HG03139 (cell line): ENCODE measurements around the gene SPAG16.

Experiments used
- ATAC-seq: cut with Tn5 transposase; IDR thresholded peaks from one replicate; pipeline ENCODE4 v1.9.1; 2021; ENCODE audit not compliant: unreplicated experiment

Gene SPAG16

DNA sequence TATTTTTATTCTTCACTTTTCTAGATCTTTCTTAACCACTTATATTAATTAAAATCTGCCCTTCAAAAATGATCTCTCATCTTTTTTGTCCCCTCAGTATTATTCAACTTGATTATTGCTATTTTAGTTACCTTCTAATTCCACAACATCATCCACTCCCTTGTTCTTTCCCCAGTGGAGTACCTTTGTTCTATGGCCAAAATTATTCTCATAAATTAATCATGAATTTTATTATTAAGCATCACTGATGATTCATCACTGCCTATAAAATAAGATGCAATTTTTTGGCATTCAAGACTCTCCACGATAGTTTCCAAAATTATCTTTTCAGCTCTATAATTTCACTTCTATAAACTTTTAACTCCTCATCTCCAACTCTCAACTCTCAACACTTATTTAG, 505.7 kb downstream of the SPAG16 start:
- ATAC-seq, result no peak

DNA sequence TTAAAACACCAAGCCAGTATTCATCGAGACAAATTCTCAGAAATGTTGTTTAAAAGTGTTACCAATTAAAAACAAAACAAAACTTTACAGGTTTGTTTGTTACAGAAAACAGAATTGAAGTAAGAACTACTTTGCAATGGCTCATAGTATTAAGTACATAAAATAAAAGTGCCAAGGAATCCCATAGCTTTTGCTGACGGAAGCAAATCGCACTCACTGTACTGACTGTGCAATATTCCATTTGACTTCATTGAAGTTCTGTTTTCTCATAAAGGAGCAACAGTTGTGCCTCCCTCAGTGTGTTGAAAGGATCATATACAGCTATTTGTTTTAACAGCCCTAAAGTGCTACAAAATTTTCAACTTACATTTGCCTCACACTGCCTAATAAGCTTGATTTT, 507.8 kb downstream of the SPAG16 start:
- no peak for ATAC-seq

DNA sequence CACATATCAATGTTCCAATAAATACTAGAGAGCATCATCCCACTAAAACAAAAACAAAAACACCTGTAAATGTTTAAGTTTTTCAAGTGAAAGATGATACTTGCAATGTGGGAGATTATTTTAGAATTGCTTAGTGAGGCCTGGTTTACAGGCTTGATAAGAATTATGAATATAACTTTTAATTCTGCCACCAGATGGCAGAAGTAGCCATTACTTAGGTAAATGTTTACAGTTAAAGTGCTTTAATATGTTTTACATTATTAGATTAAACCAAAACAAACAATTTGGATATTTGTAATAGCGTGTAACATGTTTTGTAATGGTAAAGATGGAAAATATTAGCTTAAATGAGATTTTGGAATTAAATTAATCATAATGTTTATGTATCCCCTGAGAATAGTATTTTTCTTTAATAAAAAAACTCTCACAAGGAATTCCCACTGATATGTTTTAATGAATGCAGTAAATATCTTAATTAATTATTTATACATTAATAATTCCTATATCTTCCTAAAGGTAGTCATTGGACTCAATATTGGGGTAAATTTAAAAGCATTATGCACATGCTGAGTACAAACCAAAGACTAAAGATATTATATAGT, 522.0 kb downstream of the SPAG16 start:
- ATAC-seq, result no peak

DNA sequence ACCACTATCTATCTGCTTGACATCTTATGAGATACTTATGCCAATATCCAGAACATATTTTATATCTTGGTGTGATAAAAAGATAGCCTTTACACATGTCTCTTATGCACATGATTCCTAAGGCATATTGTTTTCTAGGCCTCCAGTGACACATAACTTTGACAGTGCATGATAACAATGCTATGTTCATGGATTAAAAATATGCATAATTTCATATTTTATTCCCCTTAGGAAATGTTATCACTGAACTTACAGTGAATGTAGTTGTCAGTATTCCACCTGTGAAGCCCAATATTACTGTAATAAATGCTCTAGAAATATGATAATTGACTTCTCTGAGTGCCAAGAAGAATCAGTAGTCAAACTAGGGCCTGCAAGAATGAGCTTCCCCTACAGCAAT, 532.3 kb downstream of the SPAG16 start:
- no peak for ATAC-seq

DNA sequence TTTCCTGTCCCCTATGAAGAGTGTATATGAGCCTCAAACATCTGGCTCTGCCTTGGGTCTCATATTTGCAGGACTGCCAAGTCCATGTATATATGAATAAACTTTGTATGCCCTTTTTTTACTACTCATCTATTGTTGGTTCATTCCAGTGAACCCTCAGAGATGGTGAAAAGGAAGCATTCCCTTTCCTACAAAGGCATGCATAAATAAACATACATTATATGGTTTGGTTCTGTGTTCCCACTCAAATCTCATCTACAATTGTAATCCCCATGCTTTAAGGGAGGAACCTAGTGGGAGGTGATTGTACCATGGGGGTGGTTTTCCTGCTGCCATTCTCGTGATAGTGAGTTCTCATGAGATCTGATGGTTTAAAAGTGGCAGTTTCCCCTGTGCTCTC, 534.2 kb downstream of the SPAG16 start:
- ATAC-seq, result no peak

DNA sequence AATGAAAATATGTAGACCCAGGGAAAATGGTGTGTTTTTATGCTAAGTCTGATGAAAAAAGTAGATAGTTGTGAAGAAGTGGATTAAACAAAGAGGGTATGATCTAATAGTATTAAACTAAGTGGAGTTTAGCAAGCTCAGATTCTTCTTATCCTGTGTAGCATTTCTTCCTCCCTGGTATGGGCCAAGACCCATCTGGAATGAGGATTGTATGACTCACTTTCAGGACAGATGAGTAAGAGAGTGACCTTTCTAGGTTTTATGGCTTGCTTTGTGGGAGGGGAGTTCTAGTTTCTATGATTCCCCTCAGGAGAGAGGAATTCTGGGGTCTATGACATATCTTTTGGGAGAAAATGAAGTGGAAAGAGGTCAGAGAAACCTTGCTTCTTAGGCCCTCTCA, 550.1 kb downstream of the SPAG16 start:
- ATAC-seq, result no peak

DNA sequence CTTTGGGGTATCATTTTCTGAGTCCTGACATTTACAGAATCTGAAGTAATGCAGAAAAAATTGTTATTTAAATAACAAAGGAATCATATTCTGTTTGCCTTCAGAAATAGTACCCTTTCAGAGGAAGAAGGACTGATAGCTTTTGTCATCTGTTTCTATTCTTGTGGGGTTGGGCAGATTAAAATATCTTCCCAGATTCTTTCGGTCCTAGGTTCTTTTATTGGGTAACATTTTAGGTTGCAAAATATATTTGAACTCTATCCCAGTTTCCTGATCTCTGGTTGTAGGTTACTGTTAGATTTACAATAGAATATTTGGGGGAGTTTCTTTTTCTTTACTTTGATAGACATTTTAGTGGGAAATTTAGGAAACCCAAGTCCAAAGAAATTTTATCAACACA, 550.5 kb downstream of the SPAG16 start:
- no peak for ATAC-seq

DNA sequence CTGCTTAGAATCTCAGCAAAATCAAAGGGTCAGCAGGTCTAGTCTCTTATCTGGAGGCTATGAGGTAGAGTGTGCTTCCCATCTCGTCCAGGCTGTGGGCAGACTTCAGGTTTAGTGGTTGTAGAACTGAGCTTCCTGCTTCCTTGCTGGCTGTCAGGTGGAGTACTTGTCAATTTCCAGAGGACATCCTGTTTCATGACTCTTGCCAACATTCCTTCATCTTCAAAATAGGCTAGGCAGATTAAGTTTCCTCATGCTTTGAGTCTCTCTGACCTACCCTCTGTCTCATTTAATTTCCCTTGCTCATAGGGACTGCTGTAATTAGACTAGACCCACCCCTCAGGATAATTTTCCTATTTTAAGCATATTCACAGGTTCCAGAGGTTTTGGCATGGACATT, 562.6 kb downstream of the SPAG16 start:
- no peak for ATAC-seq

DNA sequence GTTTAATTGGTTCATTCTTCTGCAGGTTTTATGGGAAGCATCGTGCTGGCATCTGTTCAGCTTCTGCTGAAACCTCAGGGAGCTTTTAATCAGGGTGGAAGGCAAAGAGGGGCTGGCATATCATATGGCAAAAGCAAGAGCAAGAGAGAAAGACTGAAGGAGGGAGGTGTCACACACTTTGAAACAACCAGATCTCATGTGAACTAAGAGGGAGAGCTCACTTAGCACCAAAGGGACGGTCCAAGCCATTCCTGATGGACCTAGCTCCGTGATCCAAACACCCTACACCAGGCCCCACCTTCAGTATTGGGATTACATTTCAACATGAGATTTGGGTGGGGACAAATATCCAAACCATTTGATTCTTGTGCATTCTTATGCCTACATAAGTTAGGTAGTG, 563.1 kb downstream of the SPAG16 start:
- no peak for ATAC-seq

DNA sequence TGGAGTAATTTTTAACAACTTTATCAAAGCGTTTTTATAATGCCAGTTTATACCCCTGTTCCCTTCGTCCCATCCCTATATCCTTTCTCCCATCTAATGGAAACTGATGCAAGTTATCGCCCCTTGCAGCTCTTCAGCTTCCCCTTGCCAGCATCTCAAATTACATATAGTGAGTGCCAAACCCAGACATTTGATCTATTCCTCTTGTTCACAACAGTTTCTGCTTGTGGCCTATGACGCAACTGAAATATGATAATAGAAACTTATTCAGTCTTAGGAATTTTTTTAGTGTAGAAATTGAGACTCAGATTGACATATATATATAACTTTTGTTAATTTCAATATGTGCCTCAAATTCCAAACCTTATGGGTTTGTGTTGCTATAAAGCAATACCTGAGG, 564.4 kb downstream of the SPAG16 start:
- no peak for ATAC-seq

DNA sequence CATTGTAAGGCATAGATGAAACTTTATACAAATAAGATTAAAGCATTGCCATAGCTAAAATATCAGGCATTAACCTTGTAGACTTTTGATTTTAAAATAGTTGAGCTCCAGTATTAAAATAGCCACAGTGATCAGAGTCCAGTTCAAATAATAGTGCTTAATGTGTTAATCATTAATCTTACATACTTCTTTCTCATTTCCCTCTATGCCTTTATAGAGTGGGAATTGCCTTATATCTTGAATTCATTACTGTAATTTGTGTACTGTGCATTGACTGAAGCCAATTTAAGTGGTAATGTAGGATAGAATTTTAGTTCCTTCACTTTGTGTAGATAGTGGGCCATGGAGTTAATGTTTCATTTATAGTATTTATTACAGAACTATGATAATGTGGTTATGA, 577.4 kb downstream of the SPAG16 start:
- no peak for ATAC-seq

DNA sequence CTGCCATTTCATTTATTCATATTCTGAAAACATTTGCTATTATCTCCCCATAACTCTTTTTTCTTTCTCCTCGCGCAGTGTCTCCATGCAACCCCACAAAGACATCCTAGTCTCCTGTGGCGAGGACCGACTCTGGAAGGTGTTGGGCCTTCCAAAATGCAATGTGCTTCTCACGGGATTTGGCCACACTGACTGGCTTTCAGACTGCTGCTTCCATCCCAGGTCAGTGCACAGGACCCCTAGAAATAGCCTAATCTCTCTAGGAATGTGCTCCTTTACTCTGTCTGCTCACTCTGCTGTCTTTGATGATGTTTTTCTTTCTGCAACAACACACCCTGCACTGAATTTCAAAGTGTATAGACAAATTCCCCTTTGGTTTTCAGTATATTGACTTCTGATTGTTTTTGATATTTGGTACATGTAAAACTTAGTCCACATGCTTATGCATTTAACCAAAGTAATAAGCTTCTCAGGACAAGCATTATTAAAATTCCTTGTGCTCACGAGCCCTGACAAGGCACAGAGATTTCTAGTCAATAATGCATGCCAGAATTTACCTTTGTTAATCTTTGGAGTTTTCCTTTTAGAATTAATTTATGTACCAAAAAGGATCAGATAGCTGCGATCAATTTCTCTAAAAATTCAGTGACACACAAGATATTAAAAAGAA, 578.3 kb downstream of the SPAG16 start:
- ATAC-seq, result no peak

DNA sequence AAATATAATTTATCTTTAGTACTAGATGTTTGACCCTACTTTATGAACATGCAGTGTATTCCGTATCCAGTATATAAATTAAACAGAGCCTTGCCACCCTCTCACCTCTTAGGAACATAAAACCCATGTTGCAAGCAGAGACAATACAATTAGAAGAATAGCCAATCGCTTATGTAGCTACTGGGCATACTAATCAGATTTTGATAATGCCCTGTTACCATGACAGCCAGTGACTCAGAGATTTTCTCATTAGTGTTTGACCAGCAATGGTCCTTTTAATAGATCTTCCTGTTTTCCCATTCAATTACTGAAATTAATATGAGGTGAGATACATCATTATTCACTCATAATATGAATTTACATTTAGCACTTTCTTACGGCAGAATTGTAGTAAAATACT, 579.3 kb downstream of the SPAG16 start:
- no peak for ATAC-seq

DNA sequence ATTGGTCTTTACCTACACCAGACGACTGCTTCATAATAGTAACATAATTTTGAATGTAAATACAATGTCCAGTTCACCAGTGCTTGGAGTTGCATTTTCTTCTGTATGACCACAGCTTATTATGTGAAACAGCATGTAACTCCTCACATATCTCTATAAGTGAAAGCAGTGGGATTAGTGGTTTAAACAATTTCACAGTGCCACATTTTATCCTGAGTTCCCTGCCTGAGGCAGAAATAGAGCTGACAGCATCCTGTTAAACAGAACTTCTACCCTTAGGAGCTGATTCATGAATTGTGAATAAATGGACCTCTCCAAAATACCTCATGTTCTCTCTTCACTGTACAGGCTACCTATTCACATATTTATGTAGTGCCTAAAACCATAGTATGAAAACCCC, 584.3 kb downstream of the SPAG16 start:
- no peak for ATAC-seq

DNA sequence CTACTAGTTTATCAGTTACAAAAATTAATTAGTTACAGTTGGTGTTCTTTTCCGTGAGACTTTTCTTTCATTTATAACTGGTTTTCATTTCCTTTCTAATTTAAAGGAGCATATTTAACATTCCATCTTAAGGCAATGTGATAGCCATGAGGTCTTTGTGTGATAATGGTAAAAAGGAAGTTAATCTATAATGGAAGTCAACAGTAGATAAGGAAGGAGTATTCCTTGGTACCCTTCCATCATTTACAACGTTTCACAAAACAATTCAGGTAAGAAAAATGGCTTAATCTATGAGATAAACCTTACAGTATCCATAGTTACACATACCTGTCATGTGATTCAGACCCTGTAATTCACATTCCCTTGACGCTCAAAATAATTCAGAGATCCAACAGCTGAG, 601.2 kb downstream of the SPAG16 start:
- ATAC-seq, result no peak

DNA sequence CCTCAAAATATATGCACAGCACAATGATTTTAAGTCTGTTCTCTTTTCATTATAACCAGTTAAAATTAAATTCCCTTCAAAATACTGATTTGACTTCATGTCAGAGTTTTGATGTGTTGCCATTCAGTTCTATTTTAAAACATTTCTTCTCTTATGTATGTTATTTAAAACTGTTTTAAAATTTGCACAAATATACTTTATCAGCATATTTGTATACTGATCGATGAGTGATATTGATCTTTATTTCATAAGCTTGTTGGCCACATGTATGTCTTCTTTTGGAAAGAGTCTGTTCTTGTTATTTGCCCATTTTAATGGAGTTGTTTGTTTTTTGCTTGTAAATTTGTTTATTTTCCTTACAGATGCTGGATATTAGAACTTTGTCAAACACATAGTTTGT, 630.2 kb downstream of the SPAG16 start:
- no peak for ATAC-seq

DNA sequence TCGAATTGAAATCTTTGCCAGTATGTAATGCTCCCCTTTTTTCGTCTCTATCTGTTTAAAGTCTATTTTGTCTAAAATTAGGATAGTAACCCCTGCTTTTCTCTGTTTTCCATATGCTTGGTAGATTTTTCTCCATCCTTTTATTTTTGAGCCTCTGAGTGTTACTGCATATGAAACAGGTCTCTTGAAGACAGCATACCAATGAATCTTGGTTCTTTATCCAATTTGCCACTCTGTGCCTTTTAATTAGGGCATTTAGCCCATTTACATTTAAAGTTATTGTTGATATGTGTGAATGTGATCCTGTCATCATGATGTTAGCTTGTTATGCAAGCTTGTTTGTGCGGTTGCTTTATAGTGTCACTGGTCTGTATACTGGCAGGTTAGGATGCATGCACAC, 635.8 kb downstream of the SPAG16 start:
- ATAC-seq, result no peak

DNA sequence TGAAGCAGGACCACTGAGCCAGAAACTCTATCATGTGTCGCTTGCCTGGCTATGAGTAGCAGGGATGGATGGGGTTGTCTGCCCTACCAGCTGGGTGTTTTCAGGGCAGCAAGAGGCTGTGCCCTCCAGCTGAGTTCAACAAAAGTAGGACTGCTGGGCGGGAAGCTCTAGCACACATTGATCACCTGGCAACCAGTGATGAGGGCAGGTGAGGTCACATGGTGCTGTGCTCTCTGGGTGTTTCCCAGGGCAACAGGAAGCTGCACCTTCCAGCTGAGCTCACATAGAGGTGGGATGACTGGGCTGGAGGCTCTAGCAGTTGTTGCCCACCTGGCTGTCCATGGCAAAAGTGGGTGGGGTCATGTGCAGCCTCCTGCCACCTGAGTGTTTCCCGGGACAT, 639.3 kb downstream of the SPAG16 start:
- no peak for ATAC-seq

DNA sequence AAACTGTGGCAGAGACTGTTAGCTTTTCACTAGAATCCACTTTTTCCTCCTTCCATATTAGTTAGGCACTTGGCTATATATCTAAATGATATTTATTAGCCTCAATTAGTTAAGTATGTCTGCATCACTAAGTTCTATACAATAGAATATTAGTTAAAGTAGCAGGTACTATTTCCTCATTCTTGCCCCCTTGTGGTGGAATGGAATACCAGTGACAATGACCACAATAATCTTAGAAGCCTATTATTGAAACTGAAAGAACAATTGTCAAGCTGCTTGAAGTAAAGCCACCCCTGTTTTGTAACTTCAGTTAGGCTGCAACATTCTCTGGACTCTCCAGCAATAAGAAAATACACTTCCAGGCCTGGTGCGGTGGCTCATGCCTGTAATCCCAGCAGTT, 650.3 kb downstream of the SPAG16 start:
- ATAC-seq, result peak; percentile 98

DNA sequence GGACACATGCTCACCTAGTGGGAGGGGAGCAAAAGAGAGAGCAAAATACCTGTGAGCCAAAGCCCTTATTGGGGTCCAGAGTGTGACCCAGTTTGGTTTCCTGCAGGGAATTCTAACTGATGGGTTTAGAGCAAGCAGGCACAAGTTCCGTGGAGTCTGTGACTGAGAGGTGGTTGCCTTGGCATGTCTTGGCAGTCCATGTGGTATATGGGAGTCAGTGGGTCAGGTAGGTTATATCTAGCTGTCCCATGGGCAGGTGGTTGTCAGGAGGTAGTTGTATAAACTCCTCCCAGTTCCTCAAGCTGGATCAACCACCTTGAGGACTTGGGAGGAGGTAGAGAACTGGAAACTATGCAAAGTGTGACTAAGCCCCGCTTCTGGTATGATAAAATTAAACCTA, 673.8 kb downstream of the SPAG16 start:
- no peak for ATAC-seq

DNA sequence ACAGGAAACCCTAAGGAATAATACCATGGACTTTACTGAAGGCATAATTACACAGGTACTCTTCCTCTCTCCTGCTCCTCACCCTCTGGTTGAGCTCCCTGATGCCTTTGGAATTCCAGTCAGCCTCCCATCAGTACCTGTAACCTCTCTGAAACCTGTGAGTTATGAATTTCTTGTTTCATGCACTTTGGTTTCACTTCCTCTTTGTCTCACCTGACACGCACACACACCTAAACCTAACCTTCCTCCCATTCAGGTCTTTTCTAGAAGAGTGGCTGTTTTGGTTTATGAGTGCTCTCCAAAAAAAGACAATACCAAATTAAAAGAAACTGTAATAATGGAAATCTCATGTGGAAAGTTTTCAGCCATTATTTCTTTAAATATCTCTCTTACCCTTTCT, 675.3 kb downstream of the SPAG16 start:
- ATAC-seq, result no peak

DNA sequence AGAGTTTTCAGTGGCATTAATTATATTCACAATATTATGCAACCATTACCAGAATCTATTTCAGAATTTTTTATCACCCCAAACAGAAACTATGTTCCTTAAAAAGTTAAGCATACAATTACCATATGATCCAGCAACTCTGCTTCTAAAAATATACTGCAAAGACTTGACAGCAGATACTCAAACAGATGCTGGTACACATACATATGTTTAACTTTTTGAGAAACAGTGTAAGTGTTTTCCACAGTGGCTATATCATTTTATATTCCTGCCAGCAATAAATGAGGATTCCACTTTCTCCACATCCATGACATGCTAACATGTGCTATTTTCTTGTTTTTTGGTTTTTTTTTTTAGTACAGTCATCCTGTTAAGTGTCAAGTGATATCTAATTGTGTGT, 687.3 kb downstream of the SPAG16 start:
- no peak for ATAC-seq

DNA sequence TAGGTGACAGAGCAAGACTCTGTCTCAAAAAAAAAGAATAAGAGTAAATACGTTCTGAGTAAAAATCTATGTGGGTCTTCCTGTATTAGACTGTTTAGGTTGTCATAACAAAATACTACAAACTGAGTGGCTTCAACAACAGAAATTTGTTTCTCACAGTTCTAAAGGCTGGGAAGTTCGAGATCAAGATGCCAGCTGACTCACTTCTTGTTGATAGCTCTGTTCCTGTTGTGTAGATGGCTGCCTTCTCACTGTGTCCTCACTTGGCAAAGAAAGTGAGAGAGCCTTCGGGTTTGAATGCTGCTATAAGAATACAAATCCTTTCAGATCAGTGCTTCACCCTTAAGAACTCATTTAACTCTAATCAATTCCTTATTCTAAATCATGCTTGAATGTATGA, 696.6 kb downstream of the SPAG16 start:
- ATAC-seq, result no peak
